Kidney (tissue), 14 donors: ENCODE measurements around the gene PACSIN2. TPM values are rescaled to one million over a fixed set of nuclear protein-coding genes. Genes with fewer than 3 reads are reported as not detected.
"Not testable (repeated sequence)": the region's sequence is repeated elsewhere in the genome, so short reads cannot be mapped to it uniquely, and the experiment has no call there.

Source experiments
- DNase-seq, 5 donors: peaks; one replicate each; pipeline ENCODE4 v3.0.0-alpha.2; 2013 to 2020
- FAIRE-seq: peaks from 2 replicates; lab custom pipeline; 2012; peaks lifted over from hg19 to GRCh38; lab: Jason Lieb, UNC
- H3K27ac ChIP-seq, 2 donors: one replicate each; pipeline ENCODE4 v1.7.0; 2013; ENCODE audit warnings: low read depth in 2 of 2, low read length in 2 of 2, inconsistent platforms in 1 of 2
- H3K27me3 ChIP-seq: one replicate; pipeline ENCODE4 v1.7.1; 2013; ENCODE audit warnings: low read length, inconsistent platforms; ENCODE audit not compliant: control insufficient read depth, insufficient read depth
- H3K36me3 ChIP-seq, 3 donors: one replicate each; pipeline versions ENCODE4 v1.7.0 to v1.7.1; 2013; ENCODE audit warnings: low read length in 3 of 3, control low read depth in 1 of 3, inconsistent platforms in 1 of 3; ENCODE audit not compliant: insufficient read depth in 3 of 3, control insufficient read depth in 2 of 3
- H3K4me1 ChIP-seq, 3 donors: one replicate each; pipeline versions ENCODE4 v1.7.0 to v1.7.1; 2013; ENCODE audit warnings: low read length in 3 of 3, inconsistent platforms in 1 of 3, low read depth in 1 of 3; ENCODE audit not compliant: control insufficient read depth in 2 of 3, insufficient read depth in 2 of 3
- H3K4me3 ChIP-seq, 3 donors: one replicate each; pipeline versions ENCODE4 v1.7.0 to v1.8.1; 2013; ENCODE audit warnings: low read length in 3 of 3, control low read depth in 1 of 3, inconsistent platforms in 1 of 3
- H3K9ac ChIP-seq, 3 donors: one replicate each; pipeline versions ENCODE4 v1.7.0 to v1.7.1; 2013; ENCODE audit warnings: low read length in 3 of 3, control low read depth in 1 of 3, inconsistent platforms in 1 of 3
- H3K9me3 ChIP-seq, 3 donors: one replicate each; pipeline versions ENCODE4 v1.7.0 to v1.7.1; 2013; ENCODE audit warnings: low read length in 3 of 3, control low read depth in 1 of 3, inconsistent platforms in 1 of 3; ENCODE audit not compliant: control insufficient read depth in 2 of 3, insufficient read depth in 1 of 3
- intact Hi-C: fragments of 100-400 bp; cut with DNase I; formaldehyde crosslinking; loops from one replicate; pipeline ENCODE4 v1.11.1; 2022
- polyA plus RNA-seq: library from polyadenylated mRNA; stranded (reverse); fragments of 350-450 nt; fragmentation: Illumina TruSeq; extraction: RNeasy Lipid Tissue Mini Kit (QIAGEN cat#74804); gene quantifications from one replicate; pipeline ENCODE4 v1.2.3, GENCODE V29; 2014; ENCODE audit warnings: low read depth, low replicate concordance; ENCODE audit not compliant: insufficient read depth
- total RNA-seq: library from RNA; stranded (reverse); fragmentation: NEBNext Ultra II Directional; extraction: Animal tissue kit (Norgen Biotek cat#: 25700); gene quantifications from one replicate; pipeline ENCODE4 v1.2.1, GENCODE V29; 2021
- TF ChIP-seq, protein P1 (sequence below): IDR thresholded peaks from 3 replicates; pipeline ENCODE4 v1.5.1; 2012; ENCODE audit warnings: mild to moderate bottlenecking, moderate library complexity, borderline replicate concordance; ENCODE audit not compliant: insufficient read depth; ENCODE audit errors: extremely low read depth
- donor health status: control.
- donor health status: control.
- donor health status: control.
- donor health status: control.
- donor health status: control.
- donor health status: DM: yes; HTN: yes; CAD: no.
- donor health status: Normal renal cell carcinoma (clear cell type).

Gene PACSIN2
- total and polyA plus RNA-seq, 2 donors from 2014 or later = 56.3 to 105 TPM

- peak overlapping the region in 1 of 2 donors; percentile 13 for H3K27ac ChIP-seq
- TF ChIP-seq, protein P1, sequence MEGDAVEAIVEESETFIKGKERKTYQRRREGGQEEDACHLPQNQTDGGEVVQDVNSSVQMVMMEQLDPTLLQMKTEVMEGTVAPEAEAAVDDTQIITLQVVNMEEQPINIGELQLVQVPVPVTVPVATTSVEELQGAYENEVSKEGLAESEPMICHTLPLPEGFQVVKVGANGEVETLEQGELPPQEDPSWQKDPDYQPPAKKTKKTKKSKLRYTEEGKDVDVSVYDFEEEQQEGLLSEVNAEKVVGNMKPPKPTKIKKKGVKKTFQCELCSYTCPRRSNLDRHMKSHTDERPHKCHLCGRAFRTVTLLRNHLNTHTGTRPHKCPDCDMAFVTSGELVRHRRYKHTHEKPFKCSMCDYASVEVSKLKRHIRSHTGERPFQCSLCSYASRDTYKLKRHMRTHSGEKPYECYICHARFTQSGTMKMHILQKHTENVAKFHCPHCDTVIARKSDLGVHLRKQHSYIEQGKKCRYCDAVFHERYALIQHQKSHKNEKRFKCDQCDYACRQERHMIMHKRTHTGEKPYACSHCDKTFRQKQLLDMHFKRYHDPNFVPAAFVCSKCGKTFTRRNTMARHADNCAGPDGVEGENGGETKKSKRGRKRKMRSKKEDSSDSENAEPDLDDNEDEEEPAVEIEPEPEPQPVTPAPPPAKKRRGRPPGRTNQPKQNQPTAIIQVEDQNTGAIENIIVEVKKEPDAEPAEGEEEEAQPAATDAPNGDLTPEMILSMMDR = no peak
- H3K4me3 ChIP-seq = no peak overlapping the region
- H3K9ac ChIP-seq = no peak overlapping the region
- no peaks in the 10 kb centered on the region for H3K9me3 ChIP-seq
- intact Hi-C loops = no loop called here
- no peaks in the 10 kb centered on the region for H3K36me3 ChIP-seq
- FAIRE-seq (no peak), DNase-seq (no peak)
- H3K4me1 ChIP-seq = peaks cover 0 to 31% (median 15%) of the 10 kb centered on the region in 3 donors
- no peaks in the 10 kb centered on the region for H3K27me3 ChIP-seq
Measured at GRCh38 chr22:42938449-42938848, 76.5 kb downstream of the PACSIN2 start.

GRCh38 chr22:42937164-42937843, 77.6 kb downstream of the PACSIN2 start:
- DNase-seq = peak in 1 of 5 donors; percentile 81

GRCh38 chr22:42936680-42937079, 78.3 kb downstream of the PACSIN2 start:
- H3K9ac ChIP-seq, H3K4me3 ChIP-seq, H3K9me3 ChIP-seq, H3K27me3 ChIP-seq, intact Hi-C loops, DNase-seq, FAIRE-seq, H3K36me3 ChIP-seq: not testable (repeated sequence)
- Histone ChIP-seq H3K27ac (peak overlapping the region in 1 of 2 donors; percentile 62), H3K4me1 (peaks cover 0 to 35% (median 23%) of the 10 kb centered on the region in 3 donors)

More at GRCh38 chr22:42937164-42937843, 77.6 kb downstream of the PACSIN2 start:
- Histone ChIP-seq H3K9me3 (no peaks in the 10 kb centered on the region), H3K36me3 (no peaks in the 10 kb centered on the region), H3K27ac (peak overlapping the region; percentile 47 to 62), H3K9ac (peak overlapping the region in 1 of 3 donors; percentile 29), H3K4me3 (no peak overlapping the region), H3K27me3 (no peaks in the 10 kb centered on the region), H3K4me1 (peaks cover 0 to 33% (median 23%) of the 10 kb centered on the region in 3 donors)
- intact Hi-C loops = no loop called here
- no peak for FAIRE-seq
- TF ChIP-seq, protein P1 = no peak

DNA sequence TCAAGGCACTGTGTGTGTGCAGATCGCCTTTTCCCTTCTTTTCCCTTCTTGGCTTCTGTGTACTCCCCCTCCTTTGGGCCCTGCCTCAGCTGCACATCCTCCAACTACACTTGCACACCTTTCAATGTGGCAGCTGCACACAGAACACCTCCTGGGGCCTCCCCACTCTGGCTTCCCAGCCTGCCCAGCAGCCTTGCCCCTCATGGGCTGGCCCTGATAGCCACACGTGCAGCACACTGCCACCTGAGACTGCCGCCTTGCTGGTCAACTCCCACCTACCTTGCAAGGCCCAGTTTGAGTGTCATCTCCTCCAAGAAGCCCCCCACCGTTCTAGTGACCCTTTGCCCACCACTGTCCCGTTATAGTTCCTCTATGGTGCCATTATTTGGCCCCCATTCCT, 80.6 kb downstream of the PACSIN2 start:
- no peak for DNase-seq
- H3K9me3 ChIP-seq = no peaks in the 10 kb centered on the region
- no peak overlapping the region for H3K4me3 ChIP-seq
- peak overlapping the region in 1 of 3 donors; percentile 20 for H3K9ac ChIP-seq
- H3K36me3 ChIP-seq = no peaks in the 10 kb centered on the region
- H3K4me1 ChIP-seq = peaks cover 0 to 49% (median 37%) of the 10 kb centered on the region in 3 donors
- FAIRE-seq = no peak
- TF ChIP-seq, protein P1 = no peak
- peak overlapping the region; percentile 29 to 85 for H3K27ac ChIP-seq
- no peaks in the 10 kb centered on the region for H3K27me3 ChIP-seq
- intact Hi-C loops = no loop called here
